NCI-H2171 (cell line): ENCODE measurements around the gene ANGPT4.
"Not testable (repeated sequence)": the region's sequence is repeated elsewhere in the genome, so short reads cannot be mapped to it uniquely, and the experiment has no call there.

ENCODE experiments used
- DNase-seq: peaks from one replicate; lab custom pipeline; 2025; lab: John Stamatoyannopoulos, UW

ANGPT4 gene

DNA sequence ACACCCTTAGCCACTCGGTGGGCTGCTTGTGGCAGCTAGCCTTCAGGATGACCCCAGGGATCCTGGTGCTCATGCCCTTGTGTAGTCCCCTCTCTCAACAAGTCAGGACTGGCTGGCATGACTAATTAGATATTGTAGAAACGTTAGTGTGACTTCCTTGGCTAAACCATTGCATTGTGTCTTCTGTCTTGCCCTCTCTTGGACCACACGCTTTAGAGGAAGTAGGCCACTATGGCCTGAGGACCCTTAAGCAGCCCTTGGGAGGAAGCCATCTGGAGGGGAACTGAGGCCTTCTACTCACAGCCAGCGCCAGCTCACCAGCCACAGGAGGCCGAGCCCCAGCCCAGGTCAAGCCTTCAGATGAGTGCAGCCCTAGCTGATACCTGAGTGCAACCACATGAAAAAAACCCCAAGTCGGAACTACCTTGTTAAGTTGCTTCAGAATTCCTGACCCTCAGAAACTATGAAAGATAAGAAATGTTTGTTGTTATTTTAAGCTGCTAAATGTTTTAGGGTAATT is 10.1 kb downstream of the ANGPT4 start:
- DNase-seq, result no peak

DNA sequence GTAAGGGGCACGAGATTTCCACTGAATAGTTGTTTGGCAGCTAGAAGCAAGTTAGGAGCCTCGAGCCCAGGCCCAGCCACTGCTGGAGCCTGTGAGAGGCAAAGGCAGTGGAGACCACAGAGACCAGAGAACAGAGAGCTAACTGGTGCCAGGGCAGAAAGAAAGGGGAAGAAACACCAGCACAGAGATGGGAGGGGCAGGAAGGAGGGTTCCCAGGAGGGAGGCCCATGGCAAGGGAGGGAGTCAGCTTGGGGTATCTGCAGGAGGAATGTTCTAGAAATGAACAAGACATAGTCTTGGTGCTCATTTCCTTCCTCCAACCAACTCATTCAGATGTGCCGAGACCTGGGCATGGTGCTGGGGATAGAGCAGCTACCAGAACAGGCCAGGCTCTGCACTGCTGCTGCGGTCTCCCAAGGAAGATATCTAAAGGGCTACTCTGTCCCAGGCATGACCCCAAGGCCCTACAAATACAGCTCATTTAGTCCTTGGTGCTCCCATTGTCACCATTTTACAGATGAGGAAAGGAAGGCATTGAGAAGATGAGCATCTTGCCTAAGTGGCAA is 10.7 kb downstream of the ANGPT4 start:
- no peak for DNase-seq

DNA sequence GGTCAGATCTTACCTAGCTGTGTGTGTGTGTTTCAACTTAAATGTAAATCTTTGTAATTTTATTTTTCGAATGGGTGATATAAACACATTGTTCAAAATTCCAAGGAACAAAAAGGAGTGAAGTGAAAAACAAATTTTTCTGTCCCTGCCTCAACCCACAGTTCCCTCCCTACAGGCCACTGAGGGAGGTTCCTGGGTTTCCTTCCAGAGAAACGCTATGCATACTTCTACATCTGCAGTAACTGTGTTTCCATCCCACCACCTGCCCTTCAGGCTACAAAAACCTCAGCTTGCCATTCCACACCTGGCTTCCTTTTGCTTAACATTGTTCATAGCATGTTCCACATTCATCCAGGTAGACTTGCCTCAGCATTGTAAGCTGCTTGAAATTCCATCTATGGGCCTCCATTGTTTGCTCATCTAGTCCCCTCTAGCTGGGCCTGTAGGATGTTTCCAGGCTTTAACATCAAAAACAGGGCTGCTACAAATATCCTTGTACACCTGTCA is 12.0 kb downstream of the ANGPT4 start:
- no peak for DNase-seq

DNA sequence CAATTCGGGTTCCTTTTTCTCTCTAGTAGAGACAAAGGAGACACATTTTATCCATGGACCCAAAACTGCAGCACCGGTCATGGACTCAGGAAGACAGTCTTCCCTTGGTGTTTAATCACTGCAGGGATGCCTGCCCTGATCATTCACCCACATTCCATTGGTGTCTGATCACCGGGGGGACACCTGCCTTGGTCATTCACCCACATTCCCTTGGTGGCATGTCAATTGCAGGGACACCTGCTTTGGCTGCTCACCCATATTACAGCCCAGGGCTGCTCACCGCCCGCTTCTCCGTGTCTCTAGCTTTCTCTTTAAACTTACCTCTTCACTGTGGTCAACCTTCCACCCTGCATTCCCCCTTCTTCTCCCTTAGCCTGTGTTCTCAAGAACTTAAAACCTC is 18.7 kb downstream of the ANGPT4 start:
- DNase-seq, result not testable (repeated sequence)

- DNase-seq, result no peak
Measured at GRCh38 chr20:896501-897025, 19.6 kb downstream of the ANGPT4 start.

DNA sequence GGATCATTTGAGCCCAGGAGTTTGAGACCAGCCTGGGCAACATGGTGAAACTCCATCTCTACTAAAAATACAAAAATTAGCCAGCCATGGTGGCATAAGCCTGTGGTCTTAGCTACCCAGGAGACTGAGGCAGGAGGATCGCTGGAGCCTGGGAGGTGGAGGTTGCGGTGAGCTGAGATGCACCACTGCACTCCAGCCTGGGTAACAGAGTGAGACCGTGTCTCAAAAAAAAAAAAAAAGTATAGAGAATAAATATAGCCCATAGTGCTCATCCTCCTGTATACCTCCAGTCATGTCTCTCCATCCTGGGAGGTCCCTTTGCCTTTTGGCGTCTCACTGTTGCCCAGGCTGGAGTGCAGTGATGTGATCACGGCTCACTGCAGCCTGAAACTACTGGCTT is 23.8 kb downstream of the ANGPT4 start:
- DNase-seq, result not testable (repeated sequence)

GRCh38 chr20:891706-892080 is 24.4 kb downstream of the ANGPT4 start:
- DNase-seq, result peak; percentile 17

GRCh38 chr20:891058-891705 is 25.0 kb downstream of the ANGPT4 start:
- DNase-seq, result no peak

DNA sequence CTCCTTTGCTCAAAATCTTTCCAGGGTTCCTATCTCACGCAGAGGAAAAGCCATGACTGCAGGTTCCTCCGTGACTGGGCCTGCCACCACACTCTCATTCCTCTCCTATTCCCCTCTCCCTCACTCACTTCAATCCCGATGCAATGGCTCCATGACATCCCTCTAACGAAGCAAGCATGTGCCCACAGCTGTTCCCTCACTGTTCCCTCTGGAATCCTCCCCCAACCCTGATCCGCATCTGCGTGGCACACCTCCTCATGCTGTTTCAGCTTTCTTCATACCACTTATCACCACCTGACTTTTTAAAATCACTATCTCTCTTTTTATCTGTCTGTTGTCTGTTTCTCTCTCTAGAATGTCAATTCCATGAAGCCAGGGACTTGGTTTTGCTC is 25.5 kb downstream of the ANGPT4 start:
- DNase-seq, result no peak

DNA sequence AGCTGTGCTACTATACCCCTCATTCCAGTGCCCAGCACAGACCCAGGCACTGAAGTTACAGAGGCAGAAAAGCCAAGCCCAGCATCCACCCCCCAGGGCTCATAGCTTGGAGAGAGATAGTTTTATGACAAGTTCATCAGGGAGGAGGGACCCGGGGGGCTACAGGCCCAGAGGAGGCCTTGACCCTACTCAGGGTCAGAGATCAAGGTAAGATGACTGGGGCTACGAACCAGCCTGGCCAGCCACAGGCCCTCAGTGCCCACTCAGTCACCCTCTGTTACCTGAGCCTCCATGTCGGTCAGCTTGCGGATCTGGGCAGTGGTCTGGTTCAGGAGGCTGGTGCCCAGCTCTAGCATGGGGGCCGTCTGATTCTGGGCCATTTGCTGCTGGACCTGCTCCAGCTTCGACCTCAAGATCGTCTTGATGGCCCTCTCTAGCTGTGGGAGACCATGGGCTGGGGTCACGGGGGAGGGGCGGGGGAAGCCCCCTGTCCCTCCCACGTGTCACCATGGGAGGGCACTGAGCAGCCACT is 26.1 kb downstream of the ANGPT4 start:
- no peak for DNase-seq

GRCh38 chr20:889106-889505 is 27.0 kb downstream of the ANGPT4 start:
- DNase-seq, result no peak

DNA sequence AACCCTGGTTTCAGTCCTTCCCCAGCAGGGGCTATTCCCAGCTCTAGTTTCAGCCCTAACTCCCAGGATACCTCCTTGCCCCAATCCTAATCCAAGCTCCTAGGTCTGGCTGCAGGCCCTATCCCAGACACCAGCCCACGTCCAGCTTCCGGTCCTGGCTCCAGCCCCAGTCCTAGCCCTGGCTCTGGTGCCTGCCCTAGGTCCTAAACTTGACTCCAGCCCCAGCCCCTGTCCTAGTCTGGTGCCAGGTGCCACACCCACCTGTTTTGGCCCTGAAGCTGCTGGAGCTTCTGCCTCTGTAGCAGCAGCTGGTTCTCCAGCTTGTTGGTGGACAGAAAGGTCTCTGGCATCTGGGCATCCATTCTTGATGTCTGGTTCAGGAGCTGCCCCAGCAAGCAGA is 28.1 kb downstream of the ANGPT4 start:
- no peak for DNase-seq

DNA sequence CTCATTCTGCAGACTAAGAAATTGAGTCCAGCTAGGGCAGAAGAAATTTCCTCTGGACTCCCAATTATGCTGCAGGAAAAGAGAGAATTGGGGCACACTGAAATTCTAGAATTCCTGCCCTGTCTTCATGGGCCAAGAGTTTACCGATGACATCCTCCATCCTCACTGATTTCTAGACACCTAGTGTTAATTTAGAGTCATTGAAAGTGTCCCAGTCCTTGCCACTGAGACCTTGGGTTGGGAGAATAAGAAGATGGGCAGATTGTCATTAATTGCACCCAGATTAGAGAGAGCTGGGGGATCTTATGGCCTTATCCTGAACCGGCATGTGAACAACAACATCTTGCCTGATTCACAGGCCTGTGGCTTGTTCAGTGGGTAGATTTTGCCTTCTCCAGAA is 29.0 kb downstream of the ANGPT4 start:
- no peak for DNase-seq

GRCh38 chr20:884983-885952 is 30.9 kb downstream of the ANGPT4 start:
- DNase-seq, result no peak

GRCh38 chr20:881783-882144 is 34.4 kb downstream of the ANGPT4 start:
- no peak for DNase-seq

DNA sequence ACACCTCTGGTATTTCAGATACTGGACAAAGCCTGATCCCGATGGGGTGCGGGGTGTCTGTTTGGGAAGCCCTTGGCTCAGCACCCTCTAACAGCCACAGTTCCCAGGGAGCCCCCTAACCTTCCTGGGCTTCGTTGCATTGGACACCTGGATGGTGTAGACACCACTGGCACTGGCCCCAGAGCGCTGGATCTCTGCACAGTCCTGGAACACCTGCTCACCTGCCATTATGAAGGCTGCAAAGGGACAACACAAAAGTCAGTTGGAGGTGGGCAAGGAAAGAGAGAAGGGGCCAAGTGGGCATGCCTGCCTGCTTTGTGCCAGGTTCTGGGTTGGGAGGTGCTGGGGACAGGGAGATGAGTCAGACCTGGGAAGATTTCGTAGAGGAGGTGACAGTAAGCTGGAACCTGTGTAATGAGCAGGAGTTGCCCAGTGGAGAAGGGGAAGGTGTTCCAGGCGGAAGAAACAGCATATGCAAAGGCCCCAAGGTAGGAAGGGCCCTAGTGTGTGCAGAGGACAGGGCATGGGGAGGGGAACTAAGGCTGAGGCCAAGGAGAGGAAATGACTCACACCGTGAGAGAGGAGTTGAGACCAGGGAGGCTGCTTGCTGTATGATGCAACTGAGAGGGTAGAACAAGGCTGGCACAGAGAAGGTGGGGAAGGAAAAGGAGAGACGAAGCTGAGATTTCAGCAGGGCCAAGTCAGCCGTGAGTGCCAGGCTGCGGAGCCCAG is 34.9 kb downstream of the ANGPT4 start:
- DNase-seq, result no peak

DNA sequence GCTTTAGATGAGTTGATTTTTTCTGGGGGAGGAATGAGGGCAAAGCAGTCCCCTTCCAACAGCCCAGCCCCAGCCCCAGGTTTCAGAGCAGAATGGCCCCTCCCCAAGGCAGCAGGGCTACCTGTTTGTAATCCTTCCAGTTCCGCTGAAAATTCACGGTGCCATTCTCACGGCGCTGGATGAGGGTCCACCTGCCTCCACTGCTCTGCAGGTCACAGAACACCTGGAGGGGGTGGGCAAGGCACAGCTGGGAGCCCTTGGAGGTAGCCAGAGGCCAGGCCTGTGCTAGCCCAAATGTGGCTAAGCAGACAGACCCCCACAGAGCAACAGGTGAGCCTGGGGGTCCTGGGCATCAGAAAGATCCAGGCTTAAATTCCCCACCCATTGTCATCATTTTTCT is 36.5 kb downstream of the ANGPT4 start:
- no peak for DNase-seq

GRCh38 chr20:878511-879307 is 37.4 kb downstream of the ANGPT4 start:
- DNase-seq, result no peak

DNA sequence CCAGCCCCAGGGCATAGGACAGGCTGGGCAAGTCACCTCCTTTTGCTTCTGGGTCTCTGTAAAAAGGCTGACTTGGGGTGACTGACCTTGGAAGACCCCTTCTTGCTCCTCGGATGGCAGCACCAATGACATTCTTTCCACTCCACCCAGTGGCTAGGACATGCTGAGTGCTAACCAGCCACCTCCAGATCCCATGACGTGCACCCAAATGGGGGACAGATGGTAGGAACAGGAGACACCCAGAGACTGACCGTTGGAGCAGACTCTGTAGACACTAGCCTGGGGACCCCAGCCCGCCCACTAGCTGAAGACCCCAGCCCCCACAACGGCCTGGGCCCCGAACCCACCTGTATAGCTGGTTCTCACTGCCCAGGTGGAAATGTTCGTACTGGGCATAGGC is 38.3 kb downstream of the ANGPT4 start:
- no peak for DNase-seq

- DNase-seq, result peak; percentile 44
Measured at GRCh38 chr20:875115-875514, 41.0 kb downstream of the ANGPT4 start.
